Stomach smooth muscle (tissue), 2 donors: ENCODE data around the gene PPP2R2D.

ENCODE experiments used
- H3K27ac ChIP-seq: one replicate; pipeline ENCODE4 v1.7.0; 2013; ENCODE audit warnings: mild to moderate bottlenecking, low read length, inconsistent platforms
- H3K27me3 ChIP-seq, 2 donors: one replicate each; pipeline ENCODE4 v1.7.0; 2013; ENCODE audit warnings: low read length in 2 of 2; ENCODE audit not compliant: insufficient read depth in 2 of 2, control insufficient read depth in 1 of 2
- H3K36me3 ChIP-seq, 2 donors: one replicate each; pipeline ENCODE4 v1.7.0; 2013; ENCODE audit warnings: low read length in 2 of 2; ENCODE audit not compliant: control insufficient read depth in 2 of 2, insufficient read depth in 2 of 2
- H3K4me1 ChIP-seq: one replicate; pipeline ENCODE4 v1.7.0; 2013; ENCODE audit warnings: low read length; ENCODE audit not compliant: control insufficient read depth, insufficient read depth
- H3K4me3 ChIP-seq, 2 donors: one replicate each; pipeline ENCODE4 v1.7.0; 2013; ENCODE audit warnings: low read length in 2 of 2
- H3K9ac ChIP-seq, 2 donors: one replicate each; pipeline ENCODE4 v1.7.0; 2013; ENCODE audit warnings: low read length in 2 of 2, mild to moderate bottlenecking in 1 of 2
- H3K9me3 ChIP-seq, 2 donors: one replicate each; pipeline ENCODE4 v1.7.0; 2013; ENCODE audit warnings: low read length in 2 of 2; ENCODE audit not compliant: control insufficient read depth in 2 of 2
- donor health status: healthy.
- donor health status: Pancreatic carcinoma.

PPP2R2D gene

GRCh38 chr10:131900350-131901152 is at the start of gene PPP2R2D:
PPP2R2D (plus strand) TSS chr10:131901008; CDS start chr10:131901149, 141 bp downstream.
- H3K36me3 ChIP-seq: peaks cover 0 to under 1% of the 10 kb centered on the region in 2 donors
- H3K9ac ChIP-seq: peak within 1 kb of the TSS; percentile 51 to 76
- peaks cover 13 to 19% of the 10 kb centered on the region in 2 donors for H3K27me3 ChIP-seq
- peak within 1 kb of the TSS; percentile 58 for H3K27ac ChIP-seq
- H3K4me3 ChIP-seq: peak within 1 kb of the TSS; percentile 80 to 83
- no peaks in the 10 kb centered on the region for H3K9me3 ChIP-seq
- peaks cover 28% of the 10 kb centered on the region for H3K4me1 ChIP-seq

DNA sequence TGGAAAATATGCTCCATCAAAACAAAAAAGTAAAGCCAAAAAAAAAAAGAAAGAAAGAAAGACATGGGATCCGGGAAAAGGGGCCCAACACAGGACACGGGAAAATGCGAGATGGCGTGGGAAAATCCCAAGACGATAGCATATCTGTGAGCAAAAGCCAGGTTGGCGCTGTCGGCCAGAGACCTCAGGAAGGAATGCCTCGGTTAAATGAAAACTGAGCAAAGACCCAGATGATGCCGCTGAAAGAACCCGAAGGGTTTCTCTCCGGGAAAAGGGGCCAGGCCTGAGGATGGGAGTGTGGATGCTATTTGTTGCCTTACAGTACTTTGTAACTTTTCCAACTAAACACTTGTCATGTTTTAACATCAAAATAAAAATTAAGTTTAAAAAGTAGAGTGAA is 49.5 kb upstream of the PPP2R2D start:
- no peaks in the 10 kb centered on the region for H3K9me3 ChIP-seq
- no peak overlapping the region for H3K9ac ChIP-seq
- no peaks in the 10 kb centered on the region for H3K4me1 ChIP-seq
- H3K27me3 ChIP-seq: peaks cover 0 to 4% of the 10 kb centered on the region in 2 donors
- no peak overlapping the region for H3K27ac ChIP-seq
- H3K36me3 ChIP-seq: no peaks in the 10 kb centered on the region
- no peak overlapping the region for H3K4me3 ChIP-seq

DNA sequence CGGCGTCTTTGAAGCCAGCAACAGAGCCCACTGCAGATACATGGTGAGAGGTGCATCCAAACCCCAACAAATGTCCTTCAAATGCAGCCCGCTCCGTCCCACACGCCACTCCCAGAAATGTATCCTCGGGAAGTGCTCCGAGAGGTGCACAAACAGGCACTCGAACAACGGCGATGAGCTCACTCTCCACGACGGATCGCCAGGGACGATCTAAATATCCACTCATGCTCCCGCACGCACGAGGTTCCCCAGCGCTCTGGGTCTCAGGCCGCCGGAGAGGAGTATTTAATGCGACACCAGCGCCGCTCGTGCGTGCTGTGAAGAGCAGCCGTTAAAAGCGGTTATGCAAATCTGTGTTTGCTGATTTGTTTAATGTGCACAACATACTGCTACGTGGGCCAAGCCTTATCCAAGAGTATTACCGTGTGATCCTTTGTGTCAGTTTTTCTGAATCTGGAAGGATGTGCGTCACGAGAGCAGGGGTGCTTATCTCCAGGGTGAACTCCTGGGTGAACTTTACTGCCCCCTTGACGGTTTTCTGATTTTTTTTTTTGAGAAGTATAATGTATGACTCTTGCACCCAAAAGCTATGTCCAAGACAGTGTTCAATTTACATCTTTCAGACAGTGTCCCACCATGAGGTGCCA is 48.5 kb upstream of the PPP2R2D start:
- H3K36me3 ChIP-seq: no peaks in the 10 kb centered on the region
- no peak overlapping the region for H3K9ac ChIP-seq
- H3K9me3 ChIP-seq: no peaks in the 10 kb centered on the region
- H3K4me3 ChIP-seq: no peak overlapping the region
- no peak overlapping the region for H3K27ac ChIP-seq
- no peaks in the 10 kb centered on the region for H3K4me1 ChIP-seq
- peaks cover 0 to 6% of the 10 kb centered on the region in 2 donors for H3K27me3 ChIP-seq

GRCh38 chr10:131852823-131853609 is 47.8 kb upstream of the PPP2R2D start:
- peaks cover 0 to 6% of the 10 kb centered on the region in 2 donors for H3K27me3 ChIP-seq
- H3K4me1 ChIP-seq: no peaks in the 10 kb centered on the region
- no peaks in the 10 kb centered on the region for H3K36me3 ChIP-seq
- H3K4me3 ChIP-seq: no peak overlapping the region
- H3K9ac ChIP-seq: no peak overlapping the region
- no peaks in the 10 kb centered on the region for H3K9me3 ChIP-seq
- no peak overlapping the region for H3K27ac ChIP-seq

- Histone ChIP-seq H3K27ac (no peak overlapping the region), H3K9me3 (no peaks in the 10 kb centered on the region), H3K4me1 (no peaks in the 10 kb centered on the region), H3K4me3 (no peak overlapping the region), H3K36me3 (no peaks in the 10 kb centered on the region), H3K9ac (no peak overlapping the region), H3K27me3 (peaks cover 0 to 6% of the 10 kb centered on the region in 2 donors)
Observed at GRCh38 chr10:131853610-131853964, 47.2 kb upstream of the PPP2R2D start.

- H3K27me3 ChIP-seq: peaks cover 0 to 12% of the 10 kb centered on the region in 2 donors
- H3K4me3 ChIP-seq: no peak overlapping the region
Observed at GRCh38 chr10:131854579-131855335, 46.1 kb upstream of the PPP2R2D start.

GRCh38 chr10:131855461-131856401 is 45.1 kb upstream of the PPP2R2D start:
- H3K27me3 ChIP-seq: peaks cover 0 to 14% of the 10 kb centered on the region in 2 donors
- H3K9ac ChIP-seq: no peak overlapping the region
- H3K36me3 ChIP-seq: no peaks in the 10 kb centered on the region
- H3K27ac ChIP-seq: no peak overlapping the region
- no peak overlapping the region for H3K4me3 ChIP-seq
- no peaks in the 10 kb centered on the region for H3K9me3 ChIP-seq
- H3K4me1 ChIP-seq: no peaks in the 10 kb centered on the region

More at GRCh38 chr10:131854579-131855335, 46.1 kb upstream of the PPP2R2D start:
- Histone ChIP-seq H3K9ac (no peak overlapping the region), H3K27ac (no peak overlapping the region), H3K36me3 (no peaks in the 10 kb centered on the region), H3K4me1 (no peaks in the 10 kb centered on the region), H3K9me3 (no peaks in the 10 kb centered on the region)

DNA sequence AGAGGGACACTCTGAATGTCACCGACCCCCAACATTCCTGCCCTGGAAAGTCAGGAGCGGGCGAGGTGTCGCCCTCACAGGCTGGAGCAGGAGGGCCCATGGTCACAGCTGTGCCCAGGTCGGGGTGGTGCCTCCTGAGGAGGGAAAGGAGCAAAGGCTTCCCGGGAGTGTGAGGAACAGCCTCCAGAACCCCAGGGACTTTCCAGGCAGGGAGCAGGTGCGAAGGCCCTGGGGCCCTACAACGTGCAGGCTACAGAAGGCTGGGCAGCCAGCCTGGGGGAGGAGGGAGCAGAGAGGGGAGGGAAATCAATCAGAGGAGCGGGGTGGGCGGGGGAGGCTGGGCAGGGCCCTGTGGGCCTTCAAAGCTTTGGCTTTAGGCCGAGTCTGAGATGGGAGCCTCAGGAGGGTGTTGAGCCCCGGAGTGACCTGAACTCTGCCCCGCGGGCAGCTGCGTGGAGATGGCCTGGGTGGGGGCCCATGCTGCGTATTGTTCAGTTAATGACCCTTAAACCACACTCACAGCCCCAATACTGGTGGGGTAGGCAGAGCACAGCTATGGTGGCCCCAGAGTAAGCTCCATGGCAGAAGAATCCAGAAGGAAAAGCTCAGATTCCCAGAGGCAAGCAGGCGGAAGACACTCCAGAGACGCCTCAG is 44.2 kb upstream of the PPP2R2D start:
- Histone ChIP-seq H3K9me3 (no peaks in the 10 kb centered on the region), H3K27ac (no peak overlapping the region), H3K27me3 (peaks cover 0 to 14% of the 10 kb centered on the region in 2 donors), H3K36me3 (no peaks in the 10 kb centered on the region), H3K4me3 (no peak overlapping the region), H3K4me1 (no peaks in the 10 kb centered on the region), H3K9ac (no peak overlapping the region)
